ENCODE results near the gene ZFYVE1.

The ZFYVE1 gene

GRCh38 chr14:73003681-73004080 lies 23.2 kb downstream of the ZFYVE1 start:
- no peak for DNase-seq (ENCODE audit: low spot score)
- TF ChIP-seq CTCF (IDR thresholded peaks at IDR 0.05; ENCODE audit: extremely low read depth, insufficient read depth, missing control alignments), result no peak
- in situ Hi-C loops (cut with MboI; ENCODE audit: low pct_unique_long_range_greater_than_20kb, low sequenced_read_pairs, unreplicated experiment), result no loop called here

- no peak for DNase-seq (ENCODE audit: low spot score)
- TF ChIP-seq CTCF (IDR thresholded peaks at IDR 0.05; ENCODE audit: extremely low read depth, insufficient read depth, missing control alignments), result no peak
- in situ Hi-C loops (cut with MboI; ENCODE audit: low pct_unique_long_range_greater_than_20kb, low sequenced_read_pairs, unreplicated experiment), result no loop called here
Measured at GRCh38 chr14:73000073-73000472, 26.8 kb downstream of the ZFYVE1 start.

- no peak for DNase-seq (ENCODE audit: low spot score)
Measured at GRCh38 chr14:72999316-72999715, 27.6 kb downstream of the ZFYVE1 start.

GRCh38 chr14:72998252-72998903 lies 28.5 kb downstream of the ZFYVE1 start:
- TF ChIP-seq CTCF (IDR thresholded peaks at IDR 0.05; ENCODE audit: extremely low read depth, insufficient read depth, missing control alignments), result no peak
- DNase-seq (ENCODE audit: low spot score), result no peak
- in situ Hi-C loops (cut with MboI; ENCODE audit: low pct_unique_long_range_greater_than_20kb, low sequenced_read_pairs, unreplicated experiment), result no loop called here

More at GRCh38 chr14:72999316-72999715, 27.6 kb downstream of the ZFYVE1 start:
- no peak for TF ChIP-seq CTCF (IDR thresholded peaks at IDR 0.05; ENCODE audit: extremely low read depth, insufficient read depth, missing control alignments)
- in situ Hi-C loops (cut with MboI; ENCODE audit: low pct_unique_long_range_greater_than_20kb, low sequenced_read_pairs, unreplicated experiment), result no loop called here

- in situ Hi-C loops (cut with MboI; ENCODE audit: low pct_unique_long_range_greater_than_20kb, low sequenced_read_pairs, unreplicated experiment), result no loop called here
- TF ChIP-seq CTCF (IDR thresholded peaks at IDR 0.05; ENCODE audit: extremely low read depth, insufficient read depth, missing control alignments), result no peak
- no peak for DNase-seq (ENCODE audit: low spot score)
Measured at GRCh38 chr14:72996916-72997315, 30.0 kb downstream of the ZFYVE1 start.

GRCh38 chr14:72990171-72990570 lies 36.7 kb downstream of the ZFYVE1 start:
- in situ Hi-C loops (cut with MboI; ENCODE audit: low pct_unique_long_range_greater_than_20kb, low sequenced_read_pairs, unreplicated experiment), result no loop called here
- no peak for TF ChIP-seq CTCF (IDR thresholded peaks at IDR 0.05; ENCODE audit: extremely low read depth, insufficient read depth, missing control alignments)
- no peak for DNase-seq (ENCODE audit: low spot score)
